ENCODE results near the gene DAGLA.
"Not testable (repeated sequence)": the region's sequence is repeated elsewhere in the genome, so short reads cannot be mapped to it uniquely, and the experiment has no call there.

Gene DAGLA

GRCh38 chr11:61679893-61680621 lies at the start of gene DAGLA:
Gene DAGLA (plus strand): TSS chr11:61680391. CDS start chr11:61720156, 39,765 bp downstream.
- H3K4me3 ChIP-seq (ENCODE audit: low read length), result no peak within 1 kb of the TSS
- TF ChIP-seq ZNF274 (IDR thresholded peaks at IDR 0.05; ENCODE audit: low read depth, low read length), result no peak

GRCh38 chr11:61632096-61632495 lies 48.1 kb upstream of the DAGLA start:
- no peak overlapping the region for H3K4me3 ChIP-seq (ENCODE audit: low read length)
- no peak for TF ChIP-seq ZNF274 (IDR thresholded peaks at IDR 0.05; ENCODE audit: low read depth, low read length)

GRCh38 chr11:61635304-61635703 lies 44.9 kb upstream of the DAGLA start:
- no peak overlapping the region for H3K4me3 ChIP-seq (ENCODE audit: low read length)
- no peak for TF ChIP-seq ZNF274 (IDR thresholded peaks at IDR 0.05; ENCODE audit: low read depth, low read length)

- TF ChIP-seq ZNF274 (IDR thresholded peaks at IDR 0.05; ENCODE audit: low read depth, low read length), result no peak
- no peak overlapping the region for H3K4me3 ChIP-seq (ENCODE audit: low read length)
These were observed 44.4 kb upstream of the DAGLA start for GRCh38 chr11:61635787-61636186.

GRCh38 chr11:61636676-61637075 lies 43.5 kb upstream of the DAGLA start:
- H3K4me3 ChIP-seq (ENCODE audit: low read length), result no peak overlapping the region
- TF ChIP-seq ZNF274 (IDR thresholded peaks at IDR 0.05; ENCODE audit: low read depth, low read length), result no peak

- TF ChIP-seq ZNF274 (IDR thresholded peaks at IDR 0.05; ENCODE audit: low read depth, low read length), result no peak
- H3K4me3 ChIP-seq (ENCODE audit: low read length), result no peak overlapping the region
These were observed 42.9 kb upstream of the DAGLA start for GRCh38 chr11:61637277-61637676.

GRCh38 chr11:61639816-61640443 lies 40.3 kb upstream of the DAGLA start:
- TF ChIP-seq ZNF274 (IDR thresholded peaks at IDR 0.05; ENCODE audit: low read depth, low read length), result no peak
- H3K4me3 ChIP-seq (ENCODE audit: low read length), result no peak overlapping the region

- H3K4me3 ChIP-seq (ENCODE audit: low read length), result no peak overlapping the region
- TF ChIP-seq ZNF274 (IDR thresholded peaks at IDR 0.05; ENCODE audit: low read depth, low read length), result no peak
These were observed 38.0 kb upstream of the DAGLA start for GRCh38 chr11:61642162-61642561.

- no peak overlapping the region for H3K4me3 ChIP-seq (ENCODE audit: low read length)
- TF ChIP-seq ZNF274 (IDR thresholded peaks at IDR 0.05; ENCODE audit: low read depth, low read length), result no peak
These were observed 34.9 kb upstream of the DAGLA start for GRCh38 chr11:61645179-61645868.

- TF ChIP-seq ZNF274 (IDR thresholded peaks at IDR 0.05; ENCODE audit: low read depth, low read length), result no peak
- no peak overlapping the region for H3K4me3 ChIP-seq (ENCODE audit: low read length)
These were observed 32.7 kb upstream of the DAGLA start for GRCh38 chr11:61647529-61647928.

- H3K4me3 ChIP-seq (ENCODE audit: low read length), result no peak overlapping the region
- TF ChIP-seq ZNF274 (IDR thresholded peaks at IDR 0.05; ENCODE audit: low read depth, low read length), result no peak
These were observed 29.2 kb upstream of the DAGLA start for GRCh38 chr11:61650781-61651571.

GRCh38 chr11:61652135-61652534 lies 28.1 kb upstream of the DAGLA start:
- H3K4me3 ChIP-seq (ENCODE audit: low read length), result no peak overlapping the region
- TF ChIP-seq ZNF274 (IDR thresholded peaks at IDR 0.05; ENCODE audit: low read depth, low read length), result no peak

GRCh38 chr11:61654397-61654829 lies 25.8 kb upstream of the DAGLA start:
- no peak overlapping the region for H3K4me3 ChIP-seq (ENCODE audit: low read length)
- TF ChIP-seq ZNF274 (IDR thresholded peaks at IDR 0.05; ENCODE audit: low read depth, low read length), result no peak

- not testable (repeated sequence) for H3K4me3 ChIP-seq (ENCODE audit: low read length)
These were observed 24.7 kb upstream of the DAGLA start for GRCh38 chr11:61655266-61656159.
